ENCODE results near the gene ARHGEF5. TPM values are rescaled to one million over a fixed set of nuclear protein-coding genes. Genes with fewer than 3 reads are reported as not detected.
"Not testable (repeated sequence)": the region's sequence is repeated elsewhere in the genome, so short reads cannot be mapped to it uniquely, and the experiment has no call there.

ARHGEF5 gene
- total RNA-seq (1 to 10 TPM; 4.3 to 5.2 TPM), polyA plus RNA-seq (ENCODE audit: insufficient read depth, low read depth, low replicate concordance) (5.0 TPM)
- long read RNA-seq, donor 1: 0 reads
- long read RNA-seq, donor 2: 0 reads

- H3K27ac ChIP-seq; H3K4me3 ChIP-seq; H3K36me3 ChIP-seq (ENCODE audit: low read depth, missing control alignments); DNase-seq; H3K4me1 ChIP-seq; H3K27me3 ChIP-seq; intact Hi-C loops (cut with DNase I; ENCODE audit: low total_unique reads); H3K9me3 ChIP-seq: not testable (repeated sequence)
- no CpG with 5 or more reads among the region's 50 CpGs for WGBS, 2 donors
These were observed at the start of gene ARHGEF5 for GRCh38 chr7:144355176-144355822. Gene ARHGEF5 (plus strand): TSS chr7:144355402. CDS start chr7:144362670, 7,268 bp downstream.

- H3K27me3 ChIP-seq; DNase-seq; H3K4me3 ChIP-seq; H3K4me1 ChIP-seq; H3K36me3 ChIP-seq (ENCODE audit: low read depth, missing control alignments); H3K9me3 ChIP-seq; intact Hi-C loops (cut with DNase I; ENCODE audit: low total_unique reads); H3K27ac ChIP-seq: not testable (repeated sequence)
- WGBS, 2 donors: no CpG with 5 or more reads among the region's 2 CpGs
These were observed 45.5 kb upstream of the ARHGEF5 start for GRCh38 chr7:144309702-144310101.

GRCh38 chr7:144311218-144311617 is 44.0 kb upstream of the ARHGEF5 start:
- H3K4me3 ChIP-seq; H3K36me3 ChIP-seq (ENCODE audit: low read depth, missing control alignments); H3K27ac ChIP-seq; DNase-seq; H3K27me3 ChIP-seq; H3K9me3 ChIP-seq; H3K4me1 ChIP-seq; intact Hi-C loops (cut with DNase I; ENCODE audit: low total_unique reads): not testable (repeated sequence)
- WGBS, 2 donors: 86 to 100% methylated on average over 1 of the region's 2 CpGs

GRCh38 chr7:144311872-144312469 is 43.2 kb upstream of the ARHGEF5 start, which contains the start of gene OR2A1:
Gene OR2A1 (plus strand): TSS chr7:144312419. CDS start chr7:144318125, 5,706 bp downstream.
- H3K4me1 ChIP-seq; H3K36me3 ChIP-seq (ENCODE audit: low read depth, missing control alignments); H3K4me3 ChIP-seq; H3K27me3 ChIP-seq; DNase-seq; H3K9me3 ChIP-seq; H3K27ac ChIP-seq; intact Hi-C loops (cut with DNase I; ENCODE audit: low total_unique reads): not testable (repeated sequence)
- WGBS, 2 donors: 88% methylated on average over 2 of the region's 2 CpGs; no CpG with 5 or more reads in 1 of the 2 donors

- H3K4me3 ChIP-seq; H3K27me3 ChIP-seq; H3K36me3 ChIP-seq (ENCODE audit: low read depth, missing control alignments); H3K4me1 ChIP-seq; DNase-seq; intact Hi-C loops (cut with DNase I; ENCODE audit: low total_unique reads); H3K27ac ChIP-seq; H3K9me3 ChIP-seq: not testable (repeated sequence)
- WGBS, 2 donors: no CpG with 5 or more reads among the region's 1 CpG
These were observed 37.7 kb upstream of the ARHGEF5 start for GRCh38 chr7:144317537-144317936.

- no CpG with 5 or more reads among the region's 2 CpGs for WGBS, 2 donors
These were observed 35.7 kb upstream of the ARHGEF5 start for GRCh38 chr7:144319547-144319946.

GRCh38 chr7:144321677-144322206 is 33.5 kb upstream of the ARHGEF5 start:
- intact Hi-C loops (cut with DNase I; ENCODE audit: low total_unique reads); H3K4me3 ChIP-seq; H3K36me3 ChIP-seq (ENCODE audit: low read depth, missing control alignments); H3K9me3 ChIP-seq; H3K4me1 ChIP-seq; H3K27ac ChIP-seq; H3K27me3 ChIP-seq; DNase-seq: not testable (repeated sequence)
- WGBS, 2 donors: 91 to 93% methylated on average over 1 of the region's 3 CpGs

More at GRCh38 chr7:144319547-144319946, 35.7 kb upstream of the ARHGEF5 start:
- DNase-seq; H3K9me3 ChIP-seq; H3K36me3 ChIP-seq (ENCODE audit: low read depth, missing control alignments); H3K4me3 ChIP-seq; H3K27ac ChIP-seq; H3K27me3 ChIP-seq; H3K4me1 ChIP-seq; intact Hi-C loops (cut with DNase I; ENCODE audit: low total_unique reads): not testable (repeated sequence)

GRCh38 chr7:144323359-144323758 is 31.8 kb upstream of the ARHGEF5 start:
- intact Hi-C loops (cut with DNase I; ENCODE audit: low total_unique reads); DNase-seq; H3K36me3 ChIP-seq (ENCODE audit: low read depth, missing control alignments): not testable (repeated sequence)

GRCh38 chr7:144325868-144326267 is 29.3 kb upstream of the ARHGEF5 start:
- DNase-seq; H3K4me1 ChIP-seq; H3K27ac ChIP-seq; H3K9me3 ChIP-seq; H3K36me3 ChIP-seq (ENCODE audit: low read depth, missing control alignments); intact Hi-C loops (cut with DNase I; ENCODE audit: low total_unique reads); H3K4me3 ChIP-seq; H3K27me3 ChIP-seq: not testable (repeated sequence)
- WGBS, 2 donors: 100% methylated on average over 1 to 3 of the region's 5 CpGs

More at GRCh38 chr7:144323359-144323758, 31.8 kb upstream of the ARHGEF5 start:
- H3K27ac ChIP-seq, H3K27me3 ChIP-seq, H3K4me3 ChIP-seq, H3K4me1 ChIP-seq, H3K9me3 ChIP-seq: not testable (repeated sequence)
- no CpG with 5 or more reads among the region's 4 CpGs for WGBS, 2 donors

GRCh38 chr7:144330044-144330443 is 25.2 kb upstream of the ARHGEF5 start:
- intact Hi-C loops (cut with DNase I; ENCODE audit: low total_unique reads): not testable (repeated sequence)

GRCh38 chr7:144331221-144331995 is 23.8 kb upstream of the ARHGEF5 start:
- 97 to 100% methylated on average over 2 to 4 of the region's 9 CpGs for WGBS, 2 donors
- H3K4me3 ChIP-seq; H3K36me3 ChIP-seq (ENCODE audit: low read depth, missing control alignments); DNase-seq; H3K27ac ChIP-seq; intact Hi-C loops (cut with DNase I; ENCODE audit: low total_unique reads); H3K9me3 ChIP-seq; H3K4me1 ChIP-seq; H3K27me3 ChIP-seq: not testable (repeated sequence)

More at GRCh38 chr7:144330044-144330443, 25.2 kb upstream of the ARHGEF5 start:
- H3K36me3 ChIP-seq (ENCODE audit: low read depth, missing control alignments); H3K9me3 ChIP-seq; H3K4me3 ChIP-seq; H3K27ac ChIP-seq; H3K27me3 ChIP-seq; H3K4me1 ChIP-seq; DNase-seq: not testable (repeated sequence)

Measured in testis (tissue), 5 donors.